K562 (cell line): ENCODE measurements around the gene RELL2. TPM values are rescaled to one million over a fixed set of nuclear protein-coding genes. Genes with fewer than 3 reads are reported as not detected.

Experiments used
- ATAC-seq: fragments of 200-7000 bp; cut with Tn5 transposase; 3 replicates; pipeline ENCODE4 v1.9.1; 2020; ENCODE audit warnings: moderate library complexity
- BruUV-seq: library from RNA; stranded (reverse); fragments of 400-500 nt; replicated peaks from 2 replicates; lab custom pipeline; 2021; lab: Mats Ljungman, UMichigan
- CTCF ChIA-PET: fragments of 300-600 bp; formaldehyde crosslinking; extraction: SDS; loops from one replicate; lab custom pipeline; 2021; ENCODE audit warnings: low intra/inter-chr PET ratio; lab: Yijun Ruan, JAX
- POLR2A ChIA-PET: fragments of 300-600, 350-650 bp; sonication (Branson Sonifier 250); formaldehyde crosslinking; extraction: SDS; loops from one replicate; lab custom pipeline; 2021; ENCODE audit warnings: antibody characterized with exemption, inconsistent platforms; lab: Yijun Ruan, JAX
- DNase-seq, 4 experiments: peaks; one replicate each; pipeline versions ENCODE4 v3.0.0 to v3.0.0-alpha.2; 2011 to 2018; ENCODE audit warnings: low spot score in 3 of 4, mixed read lengths in 3 of 4; ENCODE audit errors: extremely low read depth in 1 of 4
- FAIRE-seq: peaks from 2 replicates; lab custom pipeline; 2011; peaks lifted over from hg19 to GRCh38; lab: Jason Lieb, UNC
- H2AFZ ChIP-seq: 2 replicates; pipeline ENCODE4 v1.6.0; 2011; ENCODE audit warnings: low read depth, low read length, control low read depth, inconsistent platforms
- H3K27ac ChIP-seq: fragments of 200-600 bp; 3 replicates; pipeline ENCODE4 v1.8.0; 2011; ENCODE audit warnings: low read depth, mild to moderate bottlenecking, control low read depth, inconsistent platforms, low read length, moderate library complexity, mixed read lengths; ENCODE audit errors: extremely low read depth
- H3K27me3 ChIP-seq, 2 experiments: fragments of 300-600 bp in 1 of 2; 2 replicates in 1 of 2; 3 replicates in 1 of 2; pipeline versions ENCODE4 v1.6.0 to v1.8.0; 2011; ENCODE audit warnings: inconsistent platforms in 2 of 2, low read length in 2 of 2, mild to moderate bottlenecking in 1 of 2, mixed read lengths in 1 of 2, moderate library complexity in 1 of 2; ENCODE audit not compliant: control insufficient read depth in 2 of 2, insufficient read depth in 2 of 2
- H3K36me3 ChIP-seq: fragments of 300-600 bp; 3 replicates; pipeline ENCODE4 v1.8.0; 2011; ENCODE audit warnings: mild to moderate bottlenecking, low read length, inconsistent platforms; ENCODE audit not compliant: control insufficient read depth, insufficient read depth
- H3K4me1 ChIP-seq, 2 experiments: fragments of 200-600 bp in 1 of 2; replicated peaks in 1 of 2; 2 replicates in 1 of 2; 3 replicates in 1 of 2; pipeline versions ENCODE4 v1.5.1 to v1.8.0; 2011; ENCODE audit warnings: inconsistent platforms in 2 of 2, low read length in 2 of 2, mild to moderate bottlenecking in 1 of 2, mixed read lengths in 1 of 2, moderate library complexity in 1 of 2; ENCODE audit not compliant: control insufficient read depth in 2 of 2, insufficient read depth in 2 of 2
- H3K4me2 ChIP-seq: 2 replicates; pipeline ENCODE4 v1.6.1; 2011; ENCODE audit warnings: low read length, control low read depth, inconsistent platforms, mixed read lengths; ENCODE audit not compliant: insufficient read depth
- H3K4me3 ChIP-seq: fragments of 200-600 bp; sonication (generic), shearing (Covaris generic); 2 replicates; pipeline ENCODE4 v1.5.1; 2016; ENCODE audit warnings: control low read depth, inconsistent platforms
- H3K79me2 ChIP-seq: fragments of 200-600 bp; 3 replicates; pipeline ENCODE4 v1.8.0; 2011; ENCODE audit warnings: low read length, inconsistent platforms; ENCODE audit not compliant: control insufficient read depth, insufficient read depth
- H3K9ac ChIP-seq, 2 experiments: 2 replicates each; pipeline versions ENCODE4 v1.6.0 to v1.6.1; 2011; ENCODE audit warnings: low read depth in 2 of 2, low read length in 2 of 2, control low read depth in 1 of 2, inconsistent platforms in 1 of 2, mild to moderate bottlenecking in 1 of 2, mixed read lengths in 1 of 2; ENCODE audit not compliant: insufficient read depth in 1 of 2
- H3K9me1 ChIP-seq: one replicate; pipeline ENCODE4 v1.6.0; 2011; ENCODE audit warnings: inconsistent platforms, mild to moderate bottlenecking, low read length, moderate library complexity; ENCODE audit not compliant: control insufficient read depth, insufficient read depth
- H3K9me3 ChIP-seq: replicated peaks from 2 replicates; pipeline ENCODE4 v1.5.1; 2011; ENCODE audit warnings: low read depth, low read length, inconsistent platforms; ENCODE audit not compliant: control insufficient read depth, insufficient read depth
- H4K20me1 ChIP-seq: replicated peaks from 2 replicates; pipeline ENCODE4 v1.6.1; 2011; ENCODE audit warnings: low read length, inconsistent platforms, mixed read lengths; ENCODE audit not compliant: control insufficient read depth, insufficient read depth
- EGR1 ChIP-seq: fragments of 450-650 bp; conservative IDR thresholded peaks from 2 replicates; pipeline ENCODE4 v1.6.1; 2017; ENCODE audit warnings: mild to moderate bottlenecking
- PHB ChIP-seq: fragments of 250-450 bp; sonication (Bioruptor Pico); IDR thresholded peaks from 2 replicates; pipeline ENCODE4 v1.5.0; 2021
- ZNF174 ChIP-seq: fragments of 250-450 bp; sonication (Bioruptor Pico); IDR thresholded peaks from 2 replicates; pipeline ENCODE4 v1.4.0; 2020; ENCODE audit warnings: mild to moderate bottlenecking
- WGBS: fragments of 100-300 bp; shearing (Covaris generic); methylation state at CpG from one replicate; pipeline ENCODE4 v1.1.6; 2016; ENCODE audit warnings: low coverage, mixed read lengths; ENCODE audit not compliant: insufficient coverage; ENCODE audit errors: missing lambda C conversion rate; 5-methylcytosine and 5-hydroxymethylcytosine counted together
- in situ Hi-C: fragments of 300-500 bp; cut with MboI; formaldehyde crosslinking; loops from 4 replicates; pipeline ENCODE4 v1.15.0; 2018; ENCODE audit warnings: inconsistent platforms, mixed read lengths
- intact Hi-C: fragments of 100-400 bp; cut with micrococcal nuclease; formaldehyde crosslinking; loops from 2 replicates; pipeline ENCODE4 v1.14.2; 2022
- polyA plus RNA-seq, 8 experiments: library from polyadenylated mRNA; depleted of rRNA in 4 of 8; stranded (reverse) in 5 of 8; unstranded in 3 of 8; fragments of >200 nt; fragmentation: Nextera tagmentation in 2 of 8; fragmentation: Illumina TruSeq in 1 of 8; extraction: Ambion mirVana in 2 of 8; extraction: Trizol in 1 of 8; gene quantifications; 2 replicates each; pipeline versions ENCODE4 v1.2.1 to v1.2.3, GENCODE V29; 2011 to 2014; ENCODE audit warnings: inconsistent platforms in 1 of 8, missing spikeins in 1 of 8
- total RNA-seq, 7 experiments: library from RNA; depleted of rRNA in 6 of 7; stranded (reverse); fragments of >200 nt in 6 of 7; fragmentation: Illumina TruSeq in 2 of 7; extraction: Trizol in 2 of 7; gene quantifications; 2 replicates each; pipeline versions ENCODE4 v1.2.1 to v1.2.3, GENCODE V29; 2011 to 2021; ENCODE audit warnings: low replicate concordance in 1 of 7
- TF ChIP-seq, protein P1 (sequence below): fragments of 250-450 bp; sonication (Bioruptor Pico); IDR thresholded peaks from 2 replicates; pipeline ENCODE4 v1.5.0; 2021

The RELL2 gene
- total and polyA plus RNA-seq, 9 of the 15 experiments (the other 6 are each of a cell fraction or from before 2014, with no cell fraction given) = 0.06 to 36.0 (median 14.3) TPM

DNA sequence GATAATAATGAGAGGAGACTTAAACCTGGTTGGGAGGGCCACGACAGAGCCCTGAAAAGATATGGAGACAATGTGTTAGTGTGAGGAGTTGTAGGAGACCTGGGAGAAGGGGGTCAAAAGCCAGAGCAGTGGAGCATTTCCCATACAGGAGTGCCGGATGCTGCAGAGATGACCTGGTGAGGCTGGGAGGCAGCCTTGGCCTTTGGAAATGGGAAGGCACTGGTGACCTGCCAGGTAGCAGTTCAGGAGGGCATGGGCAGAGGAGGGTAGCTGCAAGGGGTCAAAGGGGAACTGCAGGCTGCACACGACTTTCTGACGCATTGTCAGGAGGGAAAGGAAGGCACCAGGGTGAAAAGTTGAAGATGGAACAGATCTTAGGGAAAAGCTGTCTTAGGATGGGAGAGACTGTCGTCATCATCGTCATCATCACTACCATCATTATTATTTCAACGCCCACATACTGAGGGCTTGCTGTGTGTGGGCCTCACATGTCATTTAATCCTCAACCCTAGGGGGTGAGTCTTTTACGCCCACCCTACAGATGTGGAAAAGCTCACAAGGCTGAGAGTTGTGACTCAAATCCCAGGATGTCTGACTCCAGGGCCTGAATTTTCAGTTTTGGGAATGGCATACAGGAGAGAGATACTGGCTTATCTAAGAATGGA, 31.9 kb downstream of the RELL2 start:
- intact Hi-C loops = loop anchor here (10.0 kb wide), 2 partner anchors 296 to 476 kb away; partner anchors contain the start of gene RNF14
- WGBS = 67% methylated on average over 8 of the region's 8 CpGs
- POLR2A ChIA-PET = interaction anchor here (0.7 to 3.3 kb wide), 6 partner anchors 10 to 300 kb away, joined by 3 to 11 read pairs (median 4); partner anchors contain the start of genes PCDH1 and RNF14

More for the DNA sequence above, 31.9 kb downstream of the RELL2 start:
- in situ Hi-C loops = no loop called here
- peak overlapping the region; percentile 61; the same call in 1 of the 2 replicates for H2AFZ ChIP-seq
- H3K4me1 ChIP-seq = peaks cover 6 to 15% of the 10 kb centered on the region in 2 experiments; a peak in 4 of 5 replicates
- H3K79me2 ChIP-seq = no peaks in the 10 kb centered on the region
- H3K9me3 ChIP-seq = no peaks in the 10 kb centered on the region
- no TSS peak for BruUV-seq
- no peak overlapping the region for H3K27ac ChIP-seq
- H3K27me3 ChIP-seq = no peaks in the 10 kb centered on the region
- CTCF ChIA-PET = interaction anchor here (0.5 kb wide), 1 partner anchor 1732 kb away, joined by 3 read pairs; no protein-coding TSS in a partner anchor
- no peak for ATAC-seq
- peak overlapping the region in 1 of 2 experiments; percentile 62; a peak in 2 of 4 replicates for H3K9ac ChIP-seq
- TF ChIP-seq PHB (no peak), EGR1 (0 out of 2 replicates have a peak, but pooled peaks have one; percentile 23), ZNF174 (CRISPR knock-in tag) (no peak)
- TF ChIP-seq, protein P1, sequence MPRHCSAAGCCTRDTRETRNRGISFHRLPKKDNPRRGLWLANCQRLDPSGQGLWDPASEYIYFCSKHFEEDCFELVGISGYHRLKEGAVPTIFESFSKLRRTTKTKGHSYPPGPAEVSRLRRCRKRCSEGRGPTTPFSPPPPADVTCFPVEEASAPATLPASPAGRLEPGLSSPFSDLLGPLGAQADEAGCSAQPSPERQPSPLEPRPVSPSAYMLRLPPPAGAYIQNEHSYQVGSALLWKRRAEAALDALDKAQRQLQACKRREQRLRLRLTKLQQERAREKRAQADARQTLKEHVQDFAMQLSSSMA (CRISPR knock-in tag) = no peak
- H3K9me1 ChIP-seq = no peaks in the 10 kb centered on the region
- H4K20me1 ChIP-seq = no peaks in the 10 kb centered on the region
- H3K4me2 ChIP-seq = no peak overlapping the region
- H3K36me3 ChIP-seq = peaks cover 3% of the 10 kb centered on the region; the same call in 1 of the 3 replicates
- no peak for FAIRE-seq
- DNase-seq = no peak
- H3K4me3 ChIP-seq = no peak overlapping the region
